Caki2 (cell line): ENCODE data around the gene PLP2. TPM values are rescaled to one million over a fixed set of nuclear protein-coding genes. Genes with fewer than 3 reads are reported as not detected.
"Not testable (repeated sequence)": the region's sequence is repeated elsewhere in the genome, so short reads cannot be mapped to it uniquely, and the experiment has no call there.

Experiments
- DNase-seq: peaks from one replicate; pipeline ENCODE4 v3.0.0-alpha.2; 2015; ENCODE audit warnings: low read depth
- in situ Hi-C: cut with HindIII; loops from 2 replicates; pipeline ENCODE4 v1.10.0; 2016; ENCODE audit warnings: low sequenced_read_pairs, low pct_unique_long_range_greater_than_20kb, mixed read lengths
- total RNA-seq: library from RNA; depleted of rRNA; stranded (reverse); fragments of >200 nt; shearing (Covaris generic); gene quantifications from 2 replicates; pipeline ENCODE4 v1.2.3, GENCODE V29; 2014; ENCODE audit warnings: low replicate concordance; rRNA removed

PLP2 gene, protein sequence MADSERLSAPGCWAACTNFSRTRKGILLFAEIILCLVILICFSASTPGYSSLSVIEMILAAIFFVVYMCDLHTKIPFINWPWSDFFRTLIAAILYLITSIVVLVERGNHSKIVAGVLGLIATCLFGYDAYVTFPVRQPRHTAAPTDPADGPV
- total RNA-seq = 72.9 and 86.3 TPM in 2 replicates

DNA sequence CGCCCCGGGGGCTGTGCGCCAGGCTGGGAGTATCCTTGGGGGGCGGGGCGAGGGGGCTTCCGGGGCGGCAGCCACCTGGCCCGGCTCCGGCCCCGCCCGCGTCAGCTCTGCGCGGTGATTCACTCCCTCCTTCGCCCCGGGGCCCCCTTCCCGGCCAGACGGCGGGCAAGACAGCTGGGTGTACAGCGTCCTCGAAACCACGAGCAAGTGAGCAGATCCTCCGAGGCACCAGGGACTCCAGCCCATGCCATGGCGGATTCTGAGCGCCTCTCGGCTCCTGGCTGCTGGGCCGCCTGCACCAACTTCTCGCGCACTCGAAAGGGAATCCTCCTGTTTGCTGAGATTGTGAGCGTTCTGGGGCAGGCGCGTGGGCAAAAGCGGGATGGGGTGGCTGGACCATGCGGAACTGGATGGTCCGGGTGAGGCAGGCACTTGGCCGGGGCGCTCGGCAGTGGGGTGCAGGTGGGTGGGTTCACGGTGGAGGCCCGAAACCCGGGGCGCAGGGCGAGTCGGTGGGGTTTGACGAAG lies at the start of gene PLP2:
Gene PLP2, plus strand, starts transcription at position 147 of the 528 bp plus-strand sequence. Its CDS starts 103 bp downstream, at position 250.
- DNase-seq = peak; percentile 57
- in situ Hi-C loops = no loop called here

DNA sequence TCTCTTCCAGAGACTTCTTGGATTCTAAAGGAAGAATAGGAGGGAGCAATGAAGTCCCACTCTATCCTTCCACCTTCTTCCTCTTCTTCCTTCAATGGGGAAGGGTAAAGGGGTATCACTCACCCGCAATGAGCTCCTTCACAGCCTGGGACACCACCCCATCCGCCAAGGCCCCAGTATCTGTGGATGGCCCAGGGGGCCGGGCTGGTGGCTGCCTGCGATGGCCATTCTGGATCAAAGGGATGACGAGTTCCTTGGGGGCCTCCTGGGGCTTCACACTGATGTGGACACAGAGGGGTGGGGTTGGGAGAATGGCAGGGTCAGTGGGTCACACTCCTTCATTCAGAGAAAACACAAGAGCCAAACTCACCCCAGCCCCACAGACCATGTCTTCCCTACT lies 49.2 kb upstream of the PLP2 start:
- in situ Hi-C loops = no loop called here
- DNase-seq = no peak

DNA sequence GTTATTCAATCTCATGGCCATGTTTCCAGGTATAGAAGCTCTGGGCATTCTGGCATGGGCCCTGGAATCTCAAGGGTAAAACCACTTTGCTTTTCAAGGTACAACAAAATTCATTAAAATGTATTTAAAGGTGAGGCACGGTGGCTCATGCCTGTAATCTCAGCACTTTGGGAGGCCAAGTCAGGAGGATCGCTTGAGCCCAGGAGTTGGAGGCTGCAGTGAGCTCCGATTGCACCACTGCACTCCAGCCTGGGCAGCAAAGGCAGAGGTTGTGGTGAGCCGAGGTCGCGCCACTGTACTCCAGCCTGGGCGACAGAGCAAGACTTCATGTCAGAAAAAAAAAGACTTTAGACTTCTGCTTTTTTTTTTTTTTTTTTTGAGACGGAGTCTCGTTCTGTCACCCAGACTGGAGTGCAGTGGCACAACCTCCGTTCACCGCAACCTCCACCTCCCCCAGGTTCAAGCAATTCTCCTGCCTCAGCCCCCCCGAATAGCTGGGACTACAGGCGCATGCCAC lies 43.9 kb upstream of the PLP2 start:
- DNase-seq, in situ Hi-C loops: not testable (repeated sequence)

DNA sequence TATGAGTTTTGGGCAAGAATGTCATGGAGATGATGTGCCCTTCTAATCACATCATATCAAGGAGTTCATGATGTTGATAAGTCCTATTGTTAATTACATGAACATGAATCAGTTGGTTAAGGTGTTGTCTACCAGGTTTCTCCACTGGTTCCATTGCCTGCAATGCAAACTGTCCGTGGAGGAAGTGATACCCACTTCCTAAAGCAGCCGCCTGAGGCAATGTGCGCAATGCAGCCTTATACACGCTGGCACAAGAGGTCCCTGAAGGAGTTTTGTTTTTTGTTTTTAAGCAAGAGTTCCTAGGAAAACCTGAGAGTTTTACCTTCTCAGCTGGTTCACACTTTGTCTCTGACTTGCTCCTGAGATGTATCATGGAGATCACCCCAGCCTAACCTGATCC lies 42.3 kb upstream of the PLP2 start:
- no peak for DNase-seq
- in situ Hi-C loops = no loop called here

DNA sequence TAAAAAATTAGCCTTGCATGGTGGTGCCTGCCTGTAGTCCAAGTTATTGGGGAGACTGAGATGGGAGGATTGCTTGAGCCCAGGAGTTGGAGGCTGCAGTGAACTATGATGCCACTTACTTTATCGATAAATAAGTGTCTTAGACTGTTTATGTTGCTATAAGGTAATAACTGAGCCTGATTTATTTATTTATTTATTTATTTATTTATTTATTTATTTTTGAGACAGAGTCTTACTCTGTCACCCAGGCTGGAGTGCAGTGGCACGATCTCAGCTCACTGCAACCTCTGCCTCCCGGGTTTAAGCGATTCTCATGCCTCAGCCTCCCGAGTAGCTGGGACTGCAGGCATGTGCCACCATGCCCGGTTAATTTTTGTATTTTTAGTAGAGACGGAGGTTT lies 39.4 kb upstream of the PLP2 start:
- DNase-seq, in situ Hi-C loops: not testable (repeated sequence)

DNA sequence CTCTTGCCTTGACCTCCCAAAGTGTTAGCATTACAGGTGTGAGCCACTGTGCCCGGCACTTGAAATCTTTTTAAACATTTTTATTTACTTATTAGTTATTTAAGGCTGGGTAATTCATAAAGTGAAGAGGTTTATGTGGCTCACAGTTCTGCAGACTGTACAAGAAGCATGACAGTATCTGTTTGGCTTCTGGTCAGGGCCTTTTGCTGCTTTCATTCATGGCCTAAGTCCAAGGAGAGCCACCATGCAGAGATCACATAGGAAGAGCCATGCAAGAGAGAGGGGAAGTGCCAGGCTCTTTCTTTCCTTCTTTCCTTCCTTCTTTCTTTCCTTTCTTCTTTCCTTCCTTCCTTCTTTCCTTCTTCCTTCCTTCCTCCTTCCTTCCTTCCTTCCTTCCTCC lies 37.9 kb upstream of the PLP2 start:
- no peak for DNase-seq
- in situ Hi-C loops = no loop called here

DNA sequence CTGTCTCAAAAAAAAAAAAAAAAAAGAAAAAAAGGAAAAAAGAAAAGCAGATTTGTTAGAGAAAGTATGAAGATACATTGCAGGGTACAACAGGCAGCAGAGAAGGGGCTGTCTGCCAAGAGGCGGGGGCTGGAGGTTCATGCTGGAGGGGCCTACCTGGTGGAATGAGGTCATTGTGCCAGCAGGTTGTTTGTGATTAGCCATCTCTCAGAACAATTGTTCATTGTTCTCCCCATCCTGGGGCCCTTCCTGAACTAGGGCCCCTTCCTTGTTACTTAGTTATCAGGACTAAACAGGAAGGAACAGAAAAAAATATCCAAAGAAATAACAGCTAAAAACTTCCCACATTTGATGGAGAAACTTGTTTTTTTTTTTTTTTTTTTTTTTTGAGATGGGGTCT lies 34.2 kb upstream of the PLP2 start:
- in situ Hi-C loops = no loop called here
- no peak for DNase-seq

DNA sequence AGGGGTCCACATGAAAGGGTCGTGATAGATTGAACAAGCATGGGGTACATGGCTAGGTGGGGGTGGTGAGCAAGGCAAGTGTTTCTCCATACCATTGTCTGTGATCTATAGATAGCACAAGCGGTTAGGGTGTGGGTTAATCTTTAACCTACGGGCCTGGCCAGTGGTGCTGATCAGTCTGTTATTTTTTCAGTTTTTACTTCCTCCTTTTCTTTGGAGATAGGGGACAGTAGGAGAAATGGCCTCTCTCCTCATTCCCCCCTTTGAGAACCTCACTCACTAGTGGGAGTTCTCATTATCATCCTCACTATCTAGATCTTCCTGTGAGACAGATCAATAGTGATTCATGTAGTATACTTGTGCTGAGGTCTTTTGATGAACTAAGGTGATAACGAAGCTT lies 32.0 kb upstream of the PLP2 start:
- DNase-seq = peak; percentile 66
- in situ Hi-C loops = no loop called here

DNA sequence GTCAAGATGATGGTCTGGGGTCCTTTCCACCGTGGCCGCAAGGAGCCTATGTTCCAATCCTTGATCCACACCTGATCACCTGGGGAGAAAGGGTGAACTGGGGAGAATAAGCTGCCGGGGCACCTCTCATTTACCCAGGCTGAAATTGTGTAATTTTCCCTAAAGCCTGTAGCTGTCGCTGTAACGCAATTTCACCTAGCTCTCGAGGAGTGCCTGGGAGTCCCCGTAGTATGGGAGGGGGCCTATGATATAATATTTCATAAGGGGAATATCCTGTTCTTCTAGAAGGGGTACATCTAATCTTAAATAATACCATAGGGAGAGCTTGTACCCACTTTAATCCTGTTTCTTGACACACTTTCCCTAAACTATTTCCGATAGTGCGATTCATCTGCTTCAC lies 29.4 kb upstream of the PLP2 start:
- in situ Hi-C loops, DNase-seq: not testable (repeated sequence)

DNA sequence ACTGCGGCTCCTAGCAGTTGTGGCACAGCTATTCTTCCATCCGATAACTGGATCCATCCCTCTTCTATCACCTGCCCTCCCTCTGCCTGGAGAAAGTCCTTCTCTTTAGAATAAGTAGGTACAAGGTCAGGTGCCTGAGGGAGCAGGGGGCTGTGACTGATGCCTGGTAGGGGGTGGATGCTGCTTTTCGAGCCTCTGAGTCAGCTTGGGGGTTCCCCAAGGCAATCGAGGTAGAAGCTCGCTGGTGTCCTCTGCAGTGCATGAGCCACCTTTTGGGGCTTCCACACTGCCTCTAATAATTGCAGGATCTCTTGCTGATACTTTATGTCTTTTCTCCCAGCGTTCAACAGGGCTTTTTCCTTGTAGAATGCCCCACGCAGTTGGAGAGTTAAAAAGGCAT lies 28.5 kb upstream of the PLP2 start:
- DNase-seq, in situ Hi-C loops: not testable (repeated sequence)

DNA sequence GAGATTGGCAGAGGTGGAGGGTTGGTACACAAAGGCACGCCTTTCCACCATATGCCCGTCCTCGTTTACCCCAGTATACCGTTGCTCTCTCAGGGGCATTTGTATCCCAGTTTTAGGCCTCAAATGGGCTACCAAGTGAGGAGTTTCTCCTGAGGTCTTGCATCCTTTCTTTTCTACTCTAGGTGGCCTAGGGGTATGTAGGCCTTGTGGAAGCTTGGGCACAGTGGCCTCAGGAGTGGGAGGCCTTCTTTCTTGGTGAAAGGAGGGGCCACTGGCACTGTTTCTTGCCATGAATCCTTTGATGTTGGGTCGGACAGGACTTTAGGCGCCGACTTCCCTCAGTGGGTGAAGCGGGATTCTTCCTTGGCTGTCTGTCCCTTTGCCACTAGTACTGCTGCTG lies 24.4 kb upstream of the PLP2 start:
- in situ Hi-C loops = no loop called here
- no peak for DNase-seq

DNA sequence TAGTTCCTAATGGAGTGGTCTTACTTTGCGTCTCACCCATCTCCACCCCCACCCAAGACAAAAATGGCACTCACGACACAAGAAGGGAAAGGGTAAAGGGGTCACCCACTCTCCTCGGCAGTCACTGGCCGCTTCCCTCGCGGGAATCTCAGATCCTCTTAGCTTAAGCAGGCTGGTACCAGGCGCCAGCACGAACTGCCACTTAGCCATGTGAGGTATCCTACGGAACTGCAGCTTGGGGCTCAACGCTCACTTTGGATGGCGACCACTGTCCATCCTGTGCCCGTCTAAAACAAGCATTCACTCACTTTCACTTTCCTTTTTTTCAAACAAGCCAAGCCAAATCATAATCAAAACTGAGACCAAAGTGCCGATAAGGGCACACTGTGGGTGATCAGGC lies 23.8 kb upstream of the PLP2 start:
- DNase-seq = no peak
- in situ Hi-C loops = no loop called here

DNA sequence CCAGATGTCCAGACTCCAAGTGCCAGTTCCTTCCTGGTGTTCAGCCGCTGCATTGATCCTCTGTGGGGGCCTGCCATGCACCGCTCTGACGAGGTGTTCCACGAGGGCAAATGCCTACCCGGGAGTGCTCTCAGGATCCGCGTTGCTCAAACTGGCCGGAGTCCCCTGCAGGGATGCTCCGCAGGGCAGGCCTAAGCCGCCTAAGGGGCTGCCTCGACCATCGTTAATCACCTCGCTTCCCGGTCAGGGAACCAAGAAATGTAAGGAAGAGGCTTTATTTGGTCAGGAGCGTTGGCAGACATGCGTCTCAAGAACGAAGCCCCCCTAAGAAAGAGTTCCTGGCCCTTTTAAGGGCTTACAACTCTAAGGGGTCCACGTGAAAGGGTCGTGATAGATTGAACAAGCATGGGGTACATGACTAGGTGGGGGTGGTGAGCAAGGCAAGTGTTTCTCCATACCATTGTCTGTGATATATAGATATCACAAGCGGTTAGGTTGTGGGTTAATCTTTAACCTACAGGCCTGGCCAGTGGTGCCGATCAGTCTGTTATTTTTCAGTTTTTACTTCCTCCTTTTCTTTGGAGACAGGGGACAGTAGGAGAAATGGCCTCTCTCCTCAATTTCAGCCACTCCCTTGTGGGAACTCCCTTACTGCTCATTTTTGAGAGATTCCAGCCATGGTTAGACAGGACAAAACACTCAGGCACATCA lies 23.2 kb upstream of the PLP2 start:
- DNase-seq = peak; percentile 65
- in situ Hi-C loops = not testable (repeated sequence)

DNA sequence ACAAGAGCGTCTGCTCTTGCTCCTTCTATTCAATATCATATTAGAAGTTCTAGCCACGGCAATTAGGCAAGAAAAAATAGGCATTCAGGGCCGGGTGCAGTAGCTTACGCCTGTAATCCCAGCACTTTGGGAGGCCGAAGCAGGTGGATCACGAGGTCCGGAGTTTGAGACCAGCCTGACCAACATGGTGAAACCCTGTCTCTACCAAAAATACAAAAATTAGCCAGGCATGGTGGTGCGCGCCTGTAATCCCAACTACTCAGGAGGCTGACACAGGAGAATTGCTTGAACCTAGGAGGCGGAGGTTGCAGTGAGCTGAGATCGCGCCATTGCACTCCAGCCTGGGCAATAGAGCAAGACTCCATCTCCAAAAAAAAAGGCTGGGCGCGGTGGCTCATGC lies 22.4 kb upstream of the PLP2 start:
- in situ Hi-C loops, DNase-seq: not testable (repeated sequence)

DNA sequence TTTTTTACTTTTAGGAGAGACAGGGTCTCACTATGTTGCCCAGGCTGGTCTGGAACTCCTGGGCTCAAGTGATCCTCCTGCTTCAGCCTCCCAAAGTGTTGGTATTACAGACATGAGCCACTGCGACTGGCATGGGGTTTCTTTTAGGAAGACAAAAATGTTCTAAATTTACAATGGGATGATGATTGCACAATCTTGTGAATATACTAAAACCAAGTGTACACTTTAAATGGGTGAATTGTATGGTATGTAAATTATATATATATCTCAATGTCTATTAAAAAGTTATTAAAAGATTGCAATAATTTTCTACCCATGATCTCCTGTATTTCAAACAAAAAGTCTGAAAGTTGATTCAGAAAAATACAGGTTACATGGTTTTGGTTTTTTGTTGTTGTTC lies 18.2 kb upstream of the PLP2 start:
- DNase-seq = no peak
- in situ Hi-C loops = no loop called here

DNA sequence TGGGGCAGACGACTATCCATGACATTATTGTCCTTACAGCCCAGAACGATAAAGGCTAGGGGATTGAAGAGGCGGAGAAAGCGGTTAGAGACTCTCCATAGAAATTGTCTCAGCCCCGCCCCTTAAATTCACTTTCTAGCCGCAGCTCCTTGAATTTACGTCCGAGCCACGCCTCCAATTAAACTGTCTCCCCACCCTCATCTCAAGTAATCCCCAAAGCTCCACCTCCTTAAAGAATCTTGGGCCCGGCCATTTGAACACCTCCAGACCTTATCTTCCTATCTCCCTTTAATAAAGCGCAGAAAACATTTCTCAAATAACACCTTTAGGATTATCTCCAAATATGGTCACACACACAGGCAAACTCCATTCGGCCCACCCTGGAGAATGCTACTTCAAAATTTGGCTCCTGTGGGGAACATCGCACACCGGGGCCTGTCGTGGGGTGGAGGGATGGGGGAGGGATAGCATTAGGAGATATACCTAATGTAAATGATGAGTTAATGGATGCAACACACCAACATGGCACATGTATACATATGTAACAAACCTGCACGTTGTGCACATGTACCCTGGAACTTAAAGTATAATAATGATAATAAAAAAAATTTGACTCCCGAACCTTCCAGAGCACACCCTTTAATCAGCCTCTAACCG lies 16.3 kb upstream of the PLP2 start:
- in situ Hi-C loops = no loop called here
- peak; percentile 83 for DNase-seq

DNA sequence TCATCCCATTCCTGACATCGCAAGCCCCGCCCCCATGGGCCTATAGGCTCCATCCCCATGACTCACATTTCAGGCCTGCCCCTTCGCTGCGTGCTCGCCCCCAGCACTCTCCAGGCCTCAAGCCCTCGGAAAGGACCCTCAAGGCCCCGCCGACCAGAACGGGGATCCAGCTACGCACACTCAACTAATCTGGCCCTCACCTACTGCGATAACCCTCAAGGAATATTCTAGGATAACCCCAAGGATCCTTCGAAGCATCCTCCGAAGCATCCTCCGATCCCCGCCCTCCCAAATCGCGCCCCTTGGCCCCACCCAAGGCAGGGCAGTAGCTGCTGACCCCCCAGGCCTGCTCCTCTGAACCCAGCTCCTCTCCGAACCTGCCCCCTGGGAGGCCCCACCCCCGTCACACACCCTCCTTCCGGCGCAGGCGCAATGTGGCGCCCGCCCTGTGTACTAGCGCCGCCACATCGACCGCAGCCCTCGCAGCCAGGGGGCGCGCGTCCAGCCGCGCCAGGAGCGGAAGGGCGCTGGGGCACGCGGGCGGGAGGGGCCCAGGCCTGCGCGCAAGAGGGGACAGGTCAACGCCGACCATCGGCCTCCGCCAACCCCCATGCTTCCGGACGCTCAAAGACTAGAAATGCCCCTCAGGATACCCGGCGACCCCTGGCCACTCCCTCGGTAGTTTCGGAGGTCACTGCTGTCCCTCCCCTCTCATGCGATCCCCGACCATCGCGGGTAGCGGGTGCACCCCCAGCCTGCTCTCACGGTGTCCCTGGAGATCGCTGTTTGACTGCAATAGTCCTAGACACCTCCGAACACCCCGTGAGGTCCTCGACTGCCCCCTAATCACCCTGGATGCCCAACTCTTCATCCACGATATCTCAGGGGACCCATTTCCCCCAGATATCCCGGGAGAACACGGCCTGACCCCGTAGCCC lies 15.5 kb upstream of the PLP2 start:
- in situ Hi-C loops = no loop called here
- peak; percentile 85 for DNase-seq

DNA sequence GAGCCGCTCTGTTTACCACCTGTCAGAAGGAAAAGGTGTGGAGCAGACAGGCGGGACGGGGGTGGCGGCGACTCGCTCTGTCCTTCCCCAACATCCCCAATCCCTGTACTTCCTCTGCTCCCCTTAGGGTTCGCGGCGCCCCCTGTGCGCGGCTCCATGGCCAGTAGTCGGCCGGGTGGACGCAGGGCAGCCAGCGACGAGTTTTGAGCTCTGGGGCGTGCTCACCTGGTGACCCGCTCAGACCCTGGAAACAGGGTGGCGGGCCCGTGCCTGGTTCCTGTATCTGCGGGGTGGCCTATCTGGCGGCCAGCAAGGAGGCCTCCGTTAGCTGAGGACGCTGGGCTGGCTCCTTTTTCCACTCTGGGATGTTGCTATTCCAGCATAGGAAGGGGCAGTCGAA lies 14.5 kb upstream of the PLP2 start:
- in situ Hi-C loops = no loop called here
- DNase-seq = no peak
